Stomach (tissue), 4 donors: Measurements from ENCODE around the gene MEGF9.

Source experiments
- CTCF ChIP-seq, 7 experiments: fragments of 450-650 bp in 4 of 7; fragments of 200-600 bp in 3 of 7; sonication (generic) in 3 of 7; IDR thresholded peaks; one replicate each; pipeline ENCODE4 v1.5.1; 2016 to 2019; ENCODE audit warnings: antibody characterized with exemption in 7 of 7, control low read depth in 2 of 7, mild to moderate bottlenecking in 1 of 7
- EP300 ChIP-seq: sonication (generic); formaldehyde crosslinking; IDR thresholded peaks from one replicate; pipeline ENCODE4 v1.6.1; 2017; ENCODE audit warnings: antibody characterized with exemption
- POLR2AphosphoS5 ChIP-seq, 3 donors: sonication (generic); formaldehyde crosslinking; IDR thresholded peaks; one replicate each; pipeline ENCODE4 v1.6.1; 2016; ENCODE audit warnings: antibody characterized with exemption in 3 of 3

DNA sequence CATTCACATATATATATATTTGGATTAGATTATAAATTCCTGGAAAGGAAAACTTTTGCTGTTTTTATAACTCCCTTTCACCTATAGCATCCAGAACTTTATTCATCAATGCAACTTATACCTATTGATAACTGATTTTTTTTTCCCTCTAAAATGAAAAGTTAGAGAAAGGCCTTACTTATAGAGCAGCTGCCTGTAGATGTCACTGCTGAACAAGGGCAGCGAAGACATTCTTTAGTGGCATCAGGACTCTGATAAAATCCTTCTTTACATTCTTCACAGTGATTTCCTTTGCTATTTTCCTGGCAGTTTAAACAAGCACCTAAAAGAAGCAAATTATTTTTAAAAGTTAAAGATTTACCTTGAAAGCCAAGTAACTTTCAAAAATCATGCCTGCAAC lies 102.1 kb downstream of the MEGF9 start:
- TF ChIP-seq CTCF (IDR thresholded peaks at IDR 0.05) (no peak), POLR2AphosphoS5 (IDR thresholded peaks at IDR 0.05) (no peak), EP300 (no peak)
